Omental fat pad (tissue), 4 donors: ENCODE results near the gene ADISSP. TPM values are rescaled to one million over a fixed set of nuclear protein-coding genes. Genes with fewer than 3 reads are reported as not detected.

ENCODE experiments used
- ATAC-seq: fragments of 150-250 bp; one replicate; pipeline ENCODE4 v1.9.1; 2016; ENCODE audit warnings: mild to moderate bottlenecking, moderate library complexity; ENCODE audit not compliant: low FRiP score
- DNase-seq: peaks from one replicate; pipeline ENCODE4 v3.0.0-alpha.2; 2019; ENCODE audit warnings: low spot score
- total RNA-seq, 4 donors: library from RNA; depleted of rRNA; stranded (reverse); fragments of >200 nt; gene quantifications; one replicate each; pipeline ENCODE4 v1.1.0, GENCODE V29; 2016
- TF ChIP-seq, protein P1 (sequence below), 3 donors: fragments of 450-650 bp; IDR thresholded peaks; one replicate each; pipeline ENCODE4 v1.5.1; 2016 to 2017; ENCODE audit warnings: antibody characterized with exemption in 3 of 3, mild to moderate bottlenecking in 3 of 3, moderate library complexity in 2 of 3

The ADISSP gene
- total RNA-seq, 4 donors from 2014 or later, result 19.7 to 32.3 (median 30.3) TPM

GRCh38 chr20:3743251-3743650 lies 24.3 kb downstream of the ADISSP start:
- TF ChIP-seq, protein P1, sequence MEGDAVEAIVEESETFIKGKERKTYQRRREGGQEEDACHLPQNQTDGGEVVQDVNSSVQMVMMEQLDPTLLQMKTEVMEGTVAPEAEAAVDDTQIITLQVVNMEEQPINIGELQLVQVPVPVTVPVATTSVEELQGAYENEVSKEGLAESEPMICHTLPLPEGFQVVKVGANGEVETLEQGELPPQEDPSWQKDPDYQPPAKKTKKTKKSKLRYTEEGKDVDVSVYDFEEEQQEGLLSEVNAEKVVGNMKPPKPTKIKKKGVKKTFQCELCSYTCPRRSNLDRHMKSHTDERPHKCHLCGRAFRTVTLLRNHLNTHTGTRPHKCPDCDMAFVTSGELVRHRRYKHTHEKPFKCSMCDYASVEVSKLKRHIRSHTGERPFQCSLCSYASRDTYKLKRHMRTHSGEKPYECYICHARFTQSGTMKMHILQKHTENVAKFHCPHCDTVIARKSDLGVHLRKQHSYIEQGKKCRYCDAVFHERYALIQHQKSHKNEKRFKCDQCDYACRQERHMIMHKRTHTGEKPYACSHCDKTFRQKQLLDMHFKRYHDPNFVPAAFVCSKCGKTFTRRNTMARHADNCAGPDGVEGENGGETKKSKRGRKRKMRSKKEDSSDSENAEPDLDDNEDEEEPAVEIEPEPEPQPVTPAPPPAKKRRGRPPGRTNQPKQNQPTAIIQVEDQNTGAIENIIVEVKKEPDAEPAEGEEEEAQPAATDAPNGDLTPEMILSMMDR (IDR thresholded peaks at IDR 0.05), result no peak
- DNase-seq, result no peak
- no peak for ATAC-seq

GRCh38 chr20:3741836-3742458 lies 25.6 kb downstream of the ADISSP start:
- DNase-seq (no peak), ATAC-seq (no peak)
- TF ChIP-seq, protein P1 (IDR thresholded peaks at IDR 0.05), result no peak

GRCh38 chr20:3740615-3741301 lies 26.8 kb downstream of the ADISSP start:
- TF ChIP-seq, protein P1 (IDR thresholded peaks at IDR 0.05), result no peak
- ATAC-seq (no peak), DNase-seq (no peak)

- ATAC-seq (no peak), DNase-seq (no peak)
- TF ChIP-seq, protein P1 (IDR thresholded peaks at IDR 0.05), result no peak
Observed at GRCh38 chr20:3739926-3740451, 27.6 kb downstream of the ADISSP start.

- ATAC-seq, result no peak
- TF ChIP-seq, protein P1 (IDR thresholded peaks at IDR 0.05), result no peak
- DNase-seq, result no peak
Observed at GRCh38 chr20:3739054-3739925, 28.3 kb downstream of the ADISSP start.

DNA sequence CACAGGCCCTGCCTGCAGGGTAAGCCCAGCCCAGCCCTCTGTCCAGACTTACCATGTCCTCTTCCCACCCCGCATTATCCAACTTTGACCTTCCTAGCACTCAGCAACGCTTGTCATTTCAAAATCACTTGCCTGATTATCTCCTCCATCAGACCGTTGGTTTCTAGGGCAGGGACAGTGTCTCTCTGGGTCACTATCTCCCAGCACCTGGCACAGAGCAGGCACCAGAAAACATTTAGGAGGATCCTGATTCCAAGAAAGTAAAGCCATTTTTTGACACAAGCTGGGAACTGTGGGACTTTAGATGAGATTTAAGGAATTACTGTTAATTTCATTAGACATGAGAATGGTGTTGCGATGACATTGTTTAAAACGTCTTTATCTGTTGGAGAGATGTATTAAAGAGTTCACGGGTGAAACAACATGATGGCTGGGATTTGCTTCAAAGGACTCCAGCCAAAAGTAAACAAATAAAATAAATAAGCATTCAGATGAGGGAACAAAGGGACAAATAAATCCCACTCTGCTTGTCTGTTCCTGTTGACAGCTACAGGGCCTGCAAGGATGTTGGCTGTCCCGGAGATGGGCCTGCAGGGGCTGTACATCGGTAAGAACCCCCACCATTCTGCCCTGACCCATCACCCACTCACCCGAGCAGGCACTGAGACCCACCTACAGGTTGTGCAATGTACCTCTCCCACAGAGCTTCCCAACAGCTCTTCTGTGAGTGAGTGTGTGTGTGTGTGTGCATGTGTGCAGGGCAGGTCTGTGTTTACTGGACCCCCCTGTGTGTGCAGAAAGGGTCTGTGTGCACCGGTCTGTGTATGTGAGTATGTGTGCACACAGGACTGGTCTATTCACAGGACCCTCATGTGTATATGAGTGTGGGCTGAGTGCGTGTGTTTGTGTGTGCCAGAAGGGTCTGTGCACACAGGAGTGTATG lies 29.2 kb downstream of the ADISSP start:
- TF ChIP-seq, protein P1 (IDR thresholded peaks at IDR 0.05), result no peak
- DNase-seq (no peak), ATAC-seq (no peak)
